Lower leg skin (tissue), 3 donors: ENCODE results near the gene FKBP5.

Source experiments
- POLR2A ChIP-seq, 2 donors: fragments of 450-650 bp; IDR thresholded peaks; one replicate each; pipeline ENCODE4 v1.6.1; 2016 to 2017; ENCODE audit warnings: antibody characterized with exemption in 2 of 2, mild to moderate bottlenecking in 1 of 2, moderate library complexity in 1 of 2
- TF ChIP-seq, protein P1 (sequence below), 3 donors: fragments of 450-650 bp; IDR thresholded peaks; one replicate each; pipeline ENCODE4 v1.5.1; 2016; ENCODE audit warnings: antibody characterized with exemption in 3 of 3, mild to moderate bottlenecking in 3 of 3, moderate library complexity in 2 of 3

DNA sequence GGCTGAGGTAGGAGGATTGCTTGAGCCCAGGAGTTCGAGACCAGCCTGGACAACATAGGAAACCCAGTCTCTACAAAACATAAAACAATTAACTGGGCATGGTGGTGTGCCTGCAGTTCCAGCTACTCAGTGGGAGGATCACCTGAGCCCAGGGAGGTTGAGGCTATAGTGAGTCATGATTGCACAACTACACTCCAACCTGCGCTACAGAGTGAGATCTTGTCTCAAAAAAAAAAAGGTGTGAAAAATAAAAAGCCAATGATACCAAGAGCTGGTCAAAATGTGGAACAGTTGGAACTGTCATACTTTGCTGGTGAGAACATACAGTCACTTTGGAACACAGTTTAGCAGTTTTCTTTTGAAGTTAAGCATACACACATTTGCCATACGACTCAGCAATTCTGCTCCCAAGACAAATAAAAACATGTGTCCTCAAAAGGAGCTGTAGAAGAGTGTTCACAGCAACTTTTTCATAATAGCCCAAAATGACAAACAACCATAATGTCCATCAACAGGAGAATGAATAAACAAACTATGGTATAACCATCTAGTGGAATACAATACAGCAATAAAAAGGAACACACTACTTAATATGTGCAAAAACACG, 21.6 kb upstream of the FKBP5 start:
- TF ChIP-seq, protein P1, sequence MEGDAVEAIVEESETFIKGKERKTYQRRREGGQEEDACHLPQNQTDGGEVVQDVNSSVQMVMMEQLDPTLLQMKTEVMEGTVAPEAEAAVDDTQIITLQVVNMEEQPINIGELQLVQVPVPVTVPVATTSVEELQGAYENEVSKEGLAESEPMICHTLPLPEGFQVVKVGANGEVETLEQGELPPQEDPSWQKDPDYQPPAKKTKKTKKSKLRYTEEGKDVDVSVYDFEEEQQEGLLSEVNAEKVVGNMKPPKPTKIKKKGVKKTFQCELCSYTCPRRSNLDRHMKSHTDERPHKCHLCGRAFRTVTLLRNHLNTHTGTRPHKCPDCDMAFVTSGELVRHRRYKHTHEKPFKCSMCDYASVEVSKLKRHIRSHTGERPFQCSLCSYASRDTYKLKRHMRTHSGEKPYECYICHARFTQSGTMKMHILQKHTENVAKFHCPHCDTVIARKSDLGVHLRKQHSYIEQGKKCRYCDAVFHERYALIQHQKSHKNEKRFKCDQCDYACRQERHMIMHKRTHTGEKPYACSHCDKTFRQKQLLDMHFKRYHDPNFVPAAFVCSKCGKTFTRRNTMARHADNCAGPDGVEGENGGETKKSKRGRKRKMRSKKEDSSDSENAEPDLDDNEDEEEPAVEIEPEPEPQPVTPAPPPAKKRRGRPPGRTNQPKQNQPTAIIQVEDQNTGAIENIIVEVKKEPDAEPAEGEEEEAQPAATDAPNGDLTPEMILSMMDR (IDR thresholded peaks at IDR 0.05): no peak
- no peak for TF ChIP-seq POLR2A (IDR thresholded peaks at IDR 0.05)
